Calu3 (cell line): Measurements from ENCODE around the gene ATP1A4. TPM values are rescaled to one million over a fixed set of nuclear protein-coding genes. Genes with fewer than 3 reads are reported as not detected.

Source experiments
- BruUV-seq: library from RNA; stranded (reverse); fragments of 400-500 nt; replicated peaks from 2 replicates; lab custom pipeline; 2021; lab: Mats Ljungman, UMichigan
- CTCF ChIA-PET: fragments of 300-600 bp; sonication (Branson Sonifier 250); formaldehyde crosslinking; loops from one replicate; lab custom pipeline; 2022; ENCODE audit warnings: antibody characterized with exemption; lab: Charles Lee
- DNase-seq: peaks from one replicate; pipeline ENCODE4 v3.0.0; 2022
- H3K27ac Mint-ChIP-seq: one replicate; pipeline ENCODE4 v1.8.0; 2022; ENCODE audit warnings: mixed read lengths; ENCODE audit not compliant: unreplicated experiment
- H3K27me3 Mint-ChIP-seq: one replicate; pipeline ENCODE4 v1.8.0; 2022; ENCODE audit warnings: mixed read lengths; ENCODE audit not compliant: unreplicated experiment
- H3K36me3 Mint-ChIP-seq: one replicate; pipeline ENCODE4 v1.8.0; 2022; ENCODE audit warnings: mild to moderate bottlenecking, moderate library complexity, mixed read lengths; ENCODE audit not compliant: insufficient read depth, unreplicated experiment
- H3K4me1 Mint-ChIP-seq: one replicate; pipeline ENCODE4 v1.8.0; 2022; ENCODE audit warnings: mild to moderate bottlenecking, low read depth, mixed read lengths; ENCODE audit not compliant: unreplicated experiment
- H3K4me3 Mint-ChIP-seq: one replicate; pipeline ENCODE4 v1.8.0; 2022; ENCODE audit warnings: mild to moderate bottlenecking, low read depth, moderate library complexity, mixed read lengths; ENCODE audit not compliant: unreplicated experiment
- H3K9me3 Mint-ChIP-seq: one replicate; pipeline ENCODE4 v1.8.0; 2022; ENCODE audit warnings: low read depth, mixed read lengths; ENCODE audit not compliant: unreplicated experiment
- CTCF ChIP-seq: fragments of 200-600 bp; IDR thresholded peaks from one replicate; pipeline ENCODE4 v1.8.0; 2022; ENCODE audit warnings: antibody characterized with exemption; ENCODE audit not compliant: unreplicated experiment
- intact Hi-C: fragments of 100-400 bp; cut with micrococcal nuclease; formaldehyde crosslinking; loops from one replicate; pipeline ENCODE4 v1.10.0; 2022; ENCODE audit not compliant: unreplicated experiment
- total RNA-seq: library from RNA; stranded (reverse); gene quantifications from 2 replicates; pipeline ENCODE4 v1.2.3, GENCODE V29; 2022

The ATP1A4 gene
- total RNA-seq, 1 experiment from 2014 or later, result not detected

DNA sequence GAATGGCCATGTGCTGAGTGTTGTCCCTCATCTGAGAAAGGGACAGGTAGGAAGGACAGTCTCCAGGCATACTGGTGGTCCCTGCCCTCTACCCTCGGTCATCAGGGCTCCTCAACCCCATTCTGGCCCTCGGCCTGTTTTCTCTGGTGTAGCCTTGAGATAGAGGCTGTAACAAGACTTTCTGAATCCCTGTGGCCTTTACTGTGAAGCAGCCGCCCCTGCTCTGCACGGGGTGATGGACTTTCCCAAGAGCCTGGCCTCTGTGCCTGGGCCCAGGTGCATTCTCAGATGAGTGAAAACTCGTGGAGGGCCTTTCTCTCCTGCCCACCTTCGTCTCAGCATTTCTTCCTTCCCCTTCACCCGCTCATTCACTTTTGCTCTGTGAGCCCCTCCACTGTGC lies 36.0 kb downstream of the ATP1A4 start:
- no peaks in the 10 kb centered on the region for H3K4me1 Mint-ChIP-seq
- peaks cover 44% of the 10 kb centered on the region for H3K27me3 Mint-ChIP-seq
- H3K27ac Mint-ChIP-seq, result no peak overlapping the region
- no peak for TF ChIP-seq CTCF
- no peak for DNase-seq
- no peak overlapping the region for H3K4me3 Mint-ChIP-seq
- CTCF ChIA-PET, result no interaction called here
- intact Hi-C loops, result no loop called here
- BruUV-seq, result no TSS peak
- H3K36me3 Mint-ChIP-seq, result no peaks in the 10 kb centered on the region
- no peaks in the 10 kb centered on the region for H3K9me3 Mint-ChIP-seq

GRCh38 chr1:160188341-160188740 lies 36.9 kb downstream of the ATP1A4 start:
- Mint-ChIP-seq H3K4me3 (no peak overlapping the region), H3K27me3 (peaks cover 43% of the 10 kb centered on the region), H3K9me3 (no peaks in the 10 kb centered on the region), H3K4me1 (no peaks in the 10 kb centered on the region), H3K36me3 (no peaks in the 10 kb centered on the region), H3K27ac (no peak overlapping the region)
- no peak for DNase-seq
- intact Hi-C loops, result no loop called here
- CTCF ChIA-PET, result no interaction called here
- TF ChIP-seq CTCF, result no peak
- no TSS peak for BruUV-seq

DNA sequence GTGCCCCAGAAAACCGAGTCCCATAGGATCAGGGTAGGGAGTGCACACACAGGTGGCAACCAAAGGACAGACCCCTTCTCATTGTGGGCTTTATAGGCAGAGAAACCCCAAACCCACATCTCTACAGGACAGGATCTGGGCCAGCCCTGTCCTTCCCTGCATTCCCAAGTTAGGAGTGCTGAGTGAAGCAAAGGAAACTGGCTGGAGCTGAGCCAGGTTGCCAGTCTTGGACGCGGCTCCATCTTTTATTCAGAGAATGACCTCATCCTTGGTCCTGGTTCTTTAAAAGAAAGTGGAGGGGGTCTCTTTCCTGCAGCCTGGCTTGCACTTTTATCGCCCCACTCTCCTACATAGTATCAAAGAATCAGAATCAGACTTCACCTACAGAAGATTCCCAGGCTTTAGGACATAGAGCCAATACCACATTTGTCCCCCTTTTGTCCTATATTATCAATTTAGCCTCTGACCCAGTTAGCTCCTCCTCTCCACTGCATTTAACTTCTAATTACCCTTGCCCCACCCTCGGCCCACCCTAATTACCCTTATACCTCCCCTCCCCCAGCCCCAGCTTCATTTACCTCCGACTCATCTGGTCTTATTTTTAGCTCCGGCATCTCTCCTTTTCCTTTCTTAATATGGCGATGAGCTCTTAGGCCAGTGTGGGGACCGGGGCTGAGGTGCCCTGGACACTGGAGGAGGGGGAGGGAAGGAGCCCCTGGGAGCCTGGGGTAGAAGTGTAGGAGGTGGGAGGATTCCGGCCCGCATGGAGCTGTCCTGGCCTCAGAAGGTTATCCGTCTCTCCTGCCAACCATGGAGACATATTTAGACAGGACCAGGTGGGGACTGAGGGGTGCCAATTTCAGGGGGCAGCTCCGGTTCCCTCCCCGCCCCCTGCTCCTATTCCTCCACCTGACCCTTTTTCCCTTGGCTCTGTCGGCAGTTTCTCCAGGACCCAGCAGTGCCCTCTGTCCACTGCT lies 38.5 kb downstream of the ATP1A4 start, which contains the start of gene CASQ1:
TSS of gene CASQ1 (plus strand) at position 927 of the 977 bp plus-strand sequence. CDS start 177 bp downstream, outside the sequence.
- Mint-ChIP-seq H3K9me3 (no peaks in the 10 kb centered on the region), H3K27me3 (peaks cover 43% of the 10 kb centered on the region), H3K27ac (no peak within 1 kb of the TSS), H3K36me3 (no peaks in the 10 kb centered on the region), H3K4me3 (no peak within 1 kb of the TSS), H3K4me1 (no peaks in the 10 kb centered on the region)
- CTCF ChIA-PET, result interaction anchor here (1.1 to 1.4 kb wide), 5 partner anchors 12 to 186 kb away, joined by 4 to 5 read pairs (median 4); partner anchors contain the start of gene IGSF8
- BruUV-seq, result no TSS peak
- no peak for DNase-seq
- no peak for TF ChIP-seq CTCF
- intact Hi-C loops, result no loop called here

GRCh38 chr1:160191756-160192155 lies 40.4 kb downstream of the ATP1A4 start:
- TF ChIP-seq CTCF, result no peak
- no peaks in the 10 kb centered on the region for H3K4me1 Mint-ChIP-seq
- CTCF ChIA-PET, result interaction anchor here (2.1 to 3.3 kb wide), 3 partner anchors 28 to 100 kb away, joined by 46 to 92 read pairs (median 54); no protein-coding TSS in a partner anchor
- H3K27me3 Mint-ChIP-seq, result peaks cover 32% of the 10 kb centered on the region
- no peak overlapping the region for H3K27ac Mint-ChIP-seq
- no peak for DNase-seq
- H3K4me3 Mint-ChIP-seq, result no peak overlapping the region
- H3K36me3 Mint-ChIP-seq, result no peaks in the 10 kb centered on the region
- intact Hi-C loops, result loop anchor here (2.0 kb wide), 1 partner anchor 185 kb away; no protein-coding TSS in a partner anchor
- BruUV-seq, result no TSS peak
- no peaks in the 10 kb centered on the region for H3K9me3 Mint-ChIP-seq
